GM12878 (cell line): ENCODE measurements around the gene KIF25. TPM values are rescaled to one million over a fixed set of nuclear protein-coding genes. Genes with fewer than 3 reads are reported as not detected.

ENCODE experiments used
- ATAC-seq: fragments of 200-7000 bp; cut with Tn5 transposase; 3 replicates; pipeline ENCODE4 v1.9.1; 2020; ENCODE audit warnings: mild to moderate bottlenecking, moderate library complexity
- BruUV-seq: library from RNA; stranded (reverse); fragments of 400-500 nt; replicated peaks from 2 replicates; lab custom pipeline; 2021; lab: Mats Ljungman, UMichigan
- CTCF ChIA-PET: fragments of 300-600 bp; sonication (Branson Sonifier 250); formaldehyde crosslinking; extraction: SDS; loops from one replicate; lab custom pipeline; 2021; ENCODE audit warnings: inconsistent platforms; lab: Yijun Ruan, JAX
- POLR2A ChIA-PET: fragments of 350-600 bp; formaldehyde crosslinking; extraction: SDS; loops from one replicate; lab custom pipeline; 2021; ENCODE audit warnings: inconsistent platforms; lab: Charles Lee
- RAD21 ChIA-PET: fragments of 300-600 bp; sonication (Branson Sonifier 250); formaldehyde crosslinking; loops from one replicate; lab custom pipeline; 2023; ENCODE audit warnings: antibody characterized with exemption; ENCODE audit not compliant: unreplicated experiment; lab: Charles Lee
- SMC1A ChIA-PET: fragments of 300-600 bp; sonication (Branson Sonifier 250); formaldehyde crosslinking; loops from one replicate; lab custom pipeline; 2023; ENCODE audit not compliant: unreplicated experiment, uncharacterized antibody; lab: Charles Lee
- DNase-seq: peaks from one replicate; pipeline ENCODE4 v3.0.0-alpha.2; 2011; ENCODE audit warnings: low read depth, low spot score
- FAIRE-seq: peaks from 3 replicates; lab custom pipeline; 2011; peaks lifted over from hg19 to GRCh38; lab: Jason Lieb, UNC
- H2AFZ ChIP-seq: 2 replicates; pipeline ENCODE4 v1.6.0; 2011; ENCODE audit warnings: low read depth, low read length, control low read depth; ENCODE audit not compliant: control insufficient read depth
- H3K27ac ChIP-seq: 2 replicates; pipeline ENCODE4 v1.5.1; 2011; ENCODE audit warnings: control low read depth; ENCODE audit not compliant: control insufficient read depth, insufficient read depth
- H3K27me3 ChIP-seq, 2 experiments: replicated peaks in 1 of 2; 2 replicates each; pipeline versions ENCODE4 v1.6.0 to v1.6.1; 2011; ENCODE audit warnings: low read length in 1 of 2; ENCODE audit not compliant: control insufficient read depth in 2 of 2, insufficient read depth in 2 of 2
- H3K36me3 ChIP-seq, 2 experiments: 2 replicates each; pipeline ENCODE4 v1.5.1; 2011; ENCODE audit warnings: low read length in 1 of 2; ENCODE audit not compliant: control insufficient read depth in 2 of 2, insufficient read depth in 2 of 2
- H3K4me1 ChIP-seq: 2 replicates; pipeline ENCODE4 v1.6.1; 2011; ENCODE audit warnings: mild to moderate bottlenecking, low read length, moderate library complexity, mixed read lengths; ENCODE audit not compliant: control insufficient read depth, insufficient read depth
- H3K4me2 ChIP-seq: 2 replicates; pipeline ENCODE4 v1.6.0; 2011; ENCODE audit warnings: control low read depth; ENCODE audit not compliant: control insufficient read depth, insufficient read depth
- H3K4me3 ChIP-seq: fragments of 200-600 bp; sonication (generic); 2 replicates; pipeline ENCODE4 v1.5.1; 2016
- H3K79me2 ChIP-seq: 2 replicates; pipeline ENCODE4 v1.6.0; 2011; ENCODE audit warnings: low read length; ENCODE audit not compliant: control insufficient read depth, insufficient read depth
- H3K9ac ChIP-seq: 2 replicates; pipeline ENCODE4 v1.8.0; 2011; ENCODE audit warnings: low read length, control low read depth, mixed read lengths; ENCODE audit not compliant: control insufficient read depth, insufficient read depth
- H3K9me3 ChIP-seq: replicated peaks from 3 replicates; pipeline ENCODE4 v1.5.1; 2011; ENCODE audit warnings: mild to moderate bottlenecking, low read length; ENCODE audit not compliant: control insufficient read depth, insufficient read depth
- H4K20me1 ChIP-seq: 2 replicates; pipeline ENCODE4 v1.6.0; 2011; ENCODE audit not compliant: control insufficient read depth, insufficient read depth
- ASH2L ChIP-seq: fragments of 300-600, 200-600 bp; sonication (generic); IDR thresholded peaks from 2 replicates; pipeline ENCODE4 v1.6.1; 2017; ENCODE audit warnings: low read depth, mild to moderate bottlenecking, borderline replicate concordance
- IKZF1 ChIP-seq: fragments of 450-650 bp; conservative IDR thresholded peaks from 2 replicates; pipeline ENCODE4 v1.6.1; 2017; ENCODE audit warnings: antibody characterized with exemption, mild to moderate bottlenecking
- IRF4 ChIP-seq: IDR thresholded peaks from 2 replicates; pipeline ENCODE4 v1.6.1; 2011; ENCODE audit warnings: low read depth, low read length
- RCOR1 ChIP-seq: conservative IDR thresholded peaks from 2 replicates; pipeline ENCODE4 v1.6.1; 2012; ENCODE audit warnings: low read depth, low read length, improper control_type of control experiment
- whole genome bisulfite sequencing: methylation state at CpG from one replicate; pipeline ENCODE4 v1.1.6; 2016; ENCODE audit warnings: low lambda C conversion rate; ENCODE audit not compliant: insufficient replicate concordance, insufficient coverage; ENCODE audit errors: missing lambda C conversion rate; 5-methylcytosine and 5-hydroxymethylcytosine counted together
- in situ Hi-C: fragments of 300-500 bp; cut with MboI; formaldehyde crosslinking; loops from 9 replicates; pipeline ENCODE4 v1.14.3; 2018; ENCODE audit warnings: mixed read lengths
- intact Hi-C: fragments of 100-400 bp; cut with micrococcal nuclease; formaldehyde crosslinking; loops from one replicate; pipeline ENCODE4 v1.14.2; 2022; ENCODE audit not compliant: unreplicated experiment
- polyA plus RNA-seq, 11 experiments: library from polyadenylated mRNA; depleted of rRNA in 4 of 11; unstranded in 6 of 11; stranded (reverse) in 5 of 11; fragments of >200 nt; fragmentation: Nextera tagmentation in 4 of 11; fragmentation: Illumina TruSeq in 1 of 11; extraction: Ambion mirVana in 4 of 11; extraction: Trizol in 1 of 11; gene quantifications; 1 replicate in 1 of 11; 2 replicates in 10 of 11; pipeline versions ENCODE4 v1.2.1 to v1.2.3, GENCODE V29; 2011 to 2016; ENCODE audit warnings: inconsistent platforms in 2 of 11, missing spikeins in 2 of 11, low read depth in 1 of 11
- total RNA-seq, 4 experiments: library from RNA; depleted of rRNA in 3 of 4; stranded (reverse); fragments of >200 nt in 3 of 4; fragmentation: Illumina TruSeq in 1 of 4; extraction: Trizol in 1 of 4; gene quantifications; 2 replicates each; pipeline versions ENCODE4 v1.2.1 to v1.2.3, GENCODE V29; 2013 to 2021
- TF ChIP-seq, protein P1 (sequence below): fragments of 450-650 bp; IDR thresholded peaks from 2 replicates; pipeline ENCODE4 v1.6.1; 2017; ENCODE audit warnings: antibody characterized with exemption, mild to moderate bottlenecking, moderate library complexity
- TF ChIP-seq, protein P2 (sequence below): fragments of 450-650 bp; IDR thresholded peaks from 2 replicates; pipeline ENCODE4 v1.6.1; 2017; ENCODE audit warnings: borderline replicate concordance

The KIF25 gene
- total and polyA plus RNA-seq, 10 of the 15 experiments (the other 5 are each of a cell fraction or from before 2014, with no cell fraction given), result not detected

DNA sequence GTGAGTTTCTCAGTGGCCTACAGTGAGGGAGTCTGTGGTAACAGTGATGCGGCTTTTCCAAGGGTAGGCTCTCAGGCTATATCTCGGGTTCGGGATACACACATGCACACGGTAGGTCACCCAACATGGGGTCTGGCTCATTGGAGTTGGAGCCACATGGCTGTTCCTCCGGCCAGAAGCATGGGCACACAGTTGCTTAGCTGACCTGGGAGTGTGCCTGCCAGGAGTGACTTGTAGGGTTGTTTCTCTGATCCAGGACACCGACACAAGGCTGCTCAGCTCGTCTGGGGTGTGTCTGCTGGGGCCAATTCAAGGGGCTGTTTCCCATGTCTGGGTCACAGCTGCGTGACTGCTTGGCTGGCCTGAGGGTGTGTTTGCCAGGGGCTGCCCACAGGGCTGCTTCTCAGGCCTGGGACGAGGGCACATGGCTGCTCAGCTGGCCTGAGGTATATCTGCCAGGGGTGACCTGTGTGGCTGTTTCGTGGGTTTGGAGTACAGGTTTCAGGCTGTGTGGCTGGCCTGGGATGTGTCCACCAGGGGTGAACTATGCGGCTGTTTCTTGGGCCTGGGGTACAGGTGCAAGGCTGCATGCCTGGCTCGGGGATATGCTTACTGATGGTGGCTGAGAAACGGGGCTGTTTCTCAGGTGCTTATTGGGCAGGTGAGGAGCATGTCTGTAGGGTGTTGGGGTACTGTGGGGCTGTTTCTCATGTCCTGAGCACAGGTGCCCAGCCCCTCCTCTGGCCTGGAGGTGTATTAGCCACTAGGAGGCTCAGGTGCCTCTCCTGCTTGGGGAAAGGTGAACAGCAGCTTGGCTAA lies 15.2 kb downstream of the KIF25 start (continued):
- TF ChIP-seq RCOR1 (no peak), IRF4 (no peak), ASH2L (no peak)
- TF ChIP-seq, protein P1, sequence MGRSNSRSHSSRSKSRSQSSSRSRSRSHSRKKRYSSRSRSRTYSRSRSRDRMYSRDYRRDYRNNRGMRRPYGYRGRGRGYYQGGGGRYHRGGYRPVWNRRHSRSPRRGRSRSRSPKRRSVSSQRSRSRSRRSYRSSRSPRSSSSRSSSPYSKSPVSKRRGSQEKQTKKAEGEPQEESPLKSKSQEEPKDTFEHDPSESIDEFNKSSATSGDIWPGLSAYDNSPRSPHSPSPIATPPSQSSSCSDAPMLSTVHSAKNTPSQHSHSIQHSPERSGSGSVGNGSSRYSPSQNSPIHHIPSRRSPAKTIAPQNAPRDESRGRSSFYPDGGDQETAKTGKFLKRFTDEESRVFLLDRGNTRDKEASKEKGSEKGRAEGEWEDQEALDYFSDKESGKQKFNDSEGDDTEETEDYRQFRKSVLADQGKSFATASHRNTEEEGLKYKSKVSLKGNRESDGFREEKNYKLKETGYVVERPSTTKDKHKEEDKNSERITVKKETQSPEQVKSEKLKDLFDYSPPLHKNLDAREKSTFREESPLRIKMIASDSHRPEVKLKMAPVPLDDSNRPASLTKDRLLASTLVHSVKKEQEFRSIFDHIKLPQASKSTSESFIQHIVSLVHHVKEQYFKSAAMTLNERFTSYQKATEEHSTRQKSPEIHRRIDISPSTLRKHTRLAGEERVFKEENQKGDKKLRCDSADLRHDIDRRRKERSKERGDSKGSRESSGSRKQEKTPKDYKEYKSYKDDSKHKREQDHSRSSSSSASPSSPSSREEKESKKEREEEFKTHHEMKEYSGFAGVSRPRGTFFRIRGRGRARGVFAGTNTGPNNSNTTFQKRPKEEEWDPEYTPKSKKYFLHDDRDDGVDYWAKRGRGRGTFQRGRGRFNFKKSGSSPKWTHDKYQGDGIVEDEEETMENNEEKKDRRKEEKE, result no peak
- TF ChIP-seq, protein P2, sequence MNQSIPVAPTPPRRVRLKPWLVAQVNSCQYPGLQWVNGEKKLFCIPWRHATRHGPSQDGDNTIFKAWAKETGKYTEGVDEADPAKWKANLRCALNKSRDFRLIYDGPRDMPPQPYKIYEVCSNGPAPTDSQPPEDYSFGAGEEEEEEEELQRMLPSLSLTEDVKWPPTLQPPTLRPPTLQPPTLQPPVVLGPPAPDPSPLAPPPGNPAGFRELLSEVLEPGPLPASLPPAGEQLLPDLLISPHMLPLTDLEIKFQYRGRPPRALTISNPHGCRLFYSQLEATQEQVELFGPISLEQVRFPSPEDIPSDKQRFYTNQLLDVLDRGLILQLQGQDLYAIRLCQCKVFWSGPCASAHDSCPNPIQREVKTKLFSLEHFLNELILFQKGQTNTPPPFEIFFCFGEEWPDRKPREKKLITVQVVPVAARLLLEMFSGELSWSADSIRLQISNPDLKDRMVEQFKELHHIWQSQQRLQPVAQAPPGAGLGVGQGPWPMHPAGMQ, result no peak

DNA sequence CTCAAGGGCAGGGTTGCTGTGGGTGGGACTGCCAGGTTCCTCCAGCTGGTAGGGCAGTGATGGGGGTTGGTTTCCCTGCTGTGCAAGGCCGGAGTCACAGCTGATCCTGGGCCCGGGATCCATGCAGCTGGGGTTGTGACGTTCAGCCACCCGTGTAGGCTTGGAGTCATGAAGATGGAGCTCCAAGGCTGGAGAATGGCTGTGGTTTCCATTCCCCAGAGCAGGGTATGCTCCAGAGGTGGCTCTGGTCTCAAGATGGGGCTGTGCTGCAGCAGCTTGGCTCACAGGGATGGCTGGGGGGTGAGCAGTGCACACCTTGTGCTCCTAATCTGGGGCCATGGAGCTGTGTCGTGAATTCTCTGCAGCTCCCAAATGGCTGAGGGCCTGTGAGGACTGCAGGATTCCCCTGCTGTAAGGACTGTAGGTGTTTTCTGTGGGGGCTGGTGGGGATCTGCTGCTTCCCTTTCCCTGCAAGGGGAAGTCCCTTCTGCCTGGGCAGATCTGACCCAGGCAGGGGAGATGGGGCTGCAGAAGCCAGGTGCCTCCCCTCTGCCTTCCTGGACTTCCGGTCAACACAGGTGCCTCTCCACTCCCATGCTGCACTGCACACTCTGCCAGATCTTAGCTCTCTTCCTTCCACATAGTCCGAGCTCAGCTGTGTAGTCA lies 15.9 kb downstream of the KIF25 start:
- RAD21 ChIA-PET, result no interaction called here
- SMC1A ChIA-PET, result no interaction called here
- Histone ChIP-seq H3K79me2 (no peaks in the 10 kb centered on the region), H2AFZ (no peak overlapping the region), H3K36me3 (no peaks in the 10 kb centered on the region), H3K9ac (no peak overlapping the region), H3K4me3 (no peak overlapping the region), H3K9me3 (peaks cover 1% of the 10 kb centered on the region), H3K27ac (no peak overlapping the region), H3K4me1 (no peaks in the 10 kb centered on the region), H3K27me3 (no peaks in the 10 kb centered on the region), H3K4me2 (no peak overlapping the region), H4K20me1 (no peaks in the 10 kb centered on the region)
- intact Hi-C loops (no loop called here), in situ Hi-C loops (no loop called here)
- POLR2A ChIA-PET, result no interaction called here
- TF ChIP-seq IKZF1 (no peak), RCOR1 (no peak)
- ATAC-seq (no peak), FAIRE-seq (no peak), DNase-seq (no peak)
- no TSS peak for BruUV-seq
- WGBS, result 48% methylated on average over 6 of the region's 7 CpGs
- CTCF ChIA-PET, result interaction anchor here (0.5 kb wide), 1 partner anchor 662 kb away, joined by 3 read pairs; no protein-coding TSS in a partner anchor
